Glutamatergic neuron (in vitro differentiated cells): ENCODE results near the gene CATSPERZ. TPM values are rescaled to one million over a fixed set of nuclear protein-coding genes. Genes with fewer than 3 reads are reported as not detected.

Source experiments
- DNase-seq: peaks from one replicate; pipeline ENCODE4 v3.0.0; 2022
- H3K27ac Mint-ChIP-seq: one replicate; pipeline ENCODE4 v1.8.0; 2020; ENCODE audit warnings: mild to moderate bottlenecking, mixed read lengths, inconsistent platforms; ENCODE audit not compliant: unreplicated experiment
- H3K27me3 Mint-ChIP-seq: one replicate; pipeline ENCODE4 v1.8.0; 2020; ENCODE audit warnings: mild to moderate bottlenecking, moderate library complexity, mixed read lengths, inconsistent platforms; ENCODE audit not compliant: unreplicated experiment
- H3K36me3 Mint-ChIP-seq: one replicate; pipeline ENCODE4 v1.8.0; 2020; ENCODE audit warnings: mild to moderate bottlenecking, mixed read lengths, inconsistent platforms; ENCODE audit not compliant: unreplicated experiment
- H3K4me1 Mint-ChIP-seq: one replicate; pipeline ENCODE4 v1.8.0; 2020; ENCODE audit warnings: mild to moderate bottlenecking, low read depth, mixed read lengths, inconsistent platforms; ENCODE audit not compliant: unreplicated experiment
- H3K4me3 Mint-ChIP-seq: one replicate; pipeline ENCODE4 v1.8.0; 2020; ENCODE audit warnings: mild to moderate bottlenecking, mixed read lengths, inconsistent platforms; ENCODE audit not compliant: unreplicated experiment
- H3K9me3 Mint-ChIP-seq: one replicate; pipeline ENCODE4 v1.8.0; 2020; ENCODE audit warnings: mild to moderate bottlenecking, moderate library complexity, mixed read lengths, inconsistent platforms; ENCODE audit not compliant: unreplicated experiment
- CTCF ChIP-seq: fragments of 200-600 bp; sonication (generic); IDR thresholded peaks from one replicate; pipeline ENCODE4 v1.5.0; 2021; ENCODE audit not compliant: partially characterized antibody, unreplicated experiment
- total RNA-seq: library from RNA; stranded (reverse); fragmentation: NEBNext Ultra II Directional; extraction: Animal tissue kit (Norgen Biotek cat#: 25700); gene quantifications from one replicate; pipeline ENCODE4 v1.2.1, GENCODE V29; 2021; ENCODE audit not compliant: unreplicated experiment

Gene CATSPERZ
- total RNA-seq, 1 donor from 2014 or later, result not detected

- peak overlapping the region; percentile 2 for H3K4me3 Mint-ChIP-seq
- peaks cover 49% of the 10 kb centered on the region for H3K27me3 Mint-ChIP-seq
- H3K36me3 Mint-ChIP-seq, result no peaks in the 10 kb centered on the region
- peaks cover 10% of the 10 kb centered on the region for H3K9me3 Mint-ChIP-seq
- DNase-seq, result no peak
- peaks cover 2% of the 10 kb centered on the region for H3K4me1 Mint-ChIP-seq
- no peak for TF ChIP-seq CTCF
- H3K27ac Mint-ChIP-seq, result no peak overlapping the region
Observed at GRCh38 chr11:64296830-64297698, 3.1 kb upstream of the CATSPERZ start.

GRCh38 chr11:64297699-64298358 is 2.3 kb upstream of the CATSPERZ start:
- peaks cover 10% of the 10 kb centered on the region for H3K9me3 Mint-ChIP-seq
- peak overlapping the region; percentile 2 for H3K4me3 Mint-ChIP-seq
- DNase-seq, result no peak
- no peak overlapping the region for H3K27ac Mint-ChIP-seq
- H3K27me3 Mint-ChIP-seq, result peaks cover 46% of the 10 kb centered on the region
- H3K4me1 Mint-ChIP-seq, result peaks cover 2% of the 10 kb centered on the region
- no peak for TF ChIP-seq CTCF
- H3K36me3 Mint-ChIP-seq, result no peaks in the 10 kb centered on the region

- TF ChIP-seq CTCF, result no peak
- no peak overlapping the region for H3K27ac Mint-ChIP-seq
- peaks cover 37% of the 10 kb centered on the region for H3K27me3 Mint-ChIP-seq
- H3K9me3 Mint-ChIP-seq, result peaks cover 7% of the 10 kb centered on the region
- no peaks in the 10 kb centered on the region for H3K36me3 Mint-ChIP-seq
- H3K4me1 Mint-ChIP-seq, result peaks cover 2% of the 10 kb centered on the region
- peak overlapping the region; percentile 64 for H3K4me3 Mint-ChIP-seq
- DNase-seq, result peak; percentile 37
Observed at GRCh38 chr11:64298966-64299846, 952 bp upstream of the CATSPERZ start.

DNA sequence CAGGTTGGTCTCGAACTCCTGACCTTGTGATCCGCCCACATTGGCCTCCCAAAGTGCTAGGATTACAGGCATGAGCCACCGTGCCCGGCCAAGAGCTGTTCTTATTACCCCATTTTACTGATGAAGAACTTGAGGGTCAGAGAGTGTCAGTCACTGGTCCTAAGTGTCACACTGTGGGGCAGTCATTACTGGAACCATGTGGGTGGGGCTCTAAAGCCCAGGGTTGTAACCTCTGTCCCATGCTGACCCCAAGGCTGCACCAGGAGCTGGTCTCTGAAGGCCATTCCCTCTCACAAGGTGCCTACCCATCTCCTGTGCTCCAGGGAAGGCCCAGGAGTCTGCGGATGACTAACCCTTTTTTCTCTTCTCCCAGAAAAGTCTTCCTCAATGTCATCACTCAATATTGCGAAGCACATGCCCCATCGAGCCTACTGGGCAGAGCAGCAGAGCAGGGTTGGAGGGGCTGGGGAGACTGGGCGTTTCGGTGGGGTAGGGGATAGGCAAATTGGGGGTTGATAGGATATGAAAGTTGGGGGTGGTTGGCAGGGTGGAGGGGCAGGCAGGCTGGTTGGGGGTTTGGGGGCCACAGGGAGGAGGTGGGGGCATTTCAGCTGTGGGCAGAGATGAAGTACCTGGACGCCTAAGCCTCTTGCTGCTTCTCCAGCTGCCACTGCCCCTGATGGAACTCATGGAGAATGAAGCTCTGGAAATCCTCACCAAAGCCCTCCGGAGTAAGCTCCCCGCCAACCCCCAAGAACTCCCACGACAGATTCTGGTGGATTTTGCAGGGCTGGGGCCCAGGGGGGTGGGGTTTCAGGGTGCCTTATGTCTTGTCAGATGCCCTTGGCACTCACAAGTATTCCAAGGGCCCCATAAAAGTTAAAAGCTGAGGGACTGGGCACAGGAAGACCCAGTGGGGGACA is 3.2 kb downstream of the CATSPERZ start:
- Mint-ChIP-seq H3K4me3 (peak overlapping the region; percentile 84), H3K9me3 (peaks cover 4% of the 10 kb centered on the region), H3K27me3 (peaks cover 16% of the 10 kb centered on the region), H3K4me1 (peaks cover 4% of the 10 kb centered on the region), H3K27ac (no peak overlapping the region), H3K36me3 (no peaks in the 10 kb centered on the region)
- DNase-seq, result no peak
- TF ChIP-seq CTCF, result no peak
